HAP-1 (cell line): ENCODE measurements around the gene UGT1A1.

Experiments used
- DNase-seq, 2 experiments: peaks; one replicate each; pipeline ENCODE4 v3.0.0-alpha.2; 2016 to 2020; ENCODE audit warnings: low spot score in 2 of 2
- H3K27me3 ChIP-seq: fragments of 250-450 bp; sonication (Bioruptor Pico); 2 replicates; pipeline ENCODE4 v1.5.1; 2020; ENCODE audit warnings: low read depth, mild to moderate bottlenecking, moderate library complexity
- H3K36me3 ChIP-seq: fragments of 250-450 bp; sonication (Bioruptor Pico); replicated peaks from 2 replicates; pipeline ENCODE4 v1.5.1; 2020; ENCODE audit warnings: mild to moderate bottlenecking
- H3K4me1 ChIP-seq: fragments of 250-450 bp; sonication (Bioruptor Pico); 2 replicates; pipeline ENCODE4 v1.5.1; 2020; ENCODE audit warnings: mild to moderate bottlenecking
- H3K4me3 ChIP-seq: fragments of 250-450 bp; sonication (Bioruptor Pico); 2 replicates; pipeline ENCODE4 v1.5.1; 2020; ENCODE audit warnings: mild to moderate bottlenecking, moderate library complexity
- H3K9me3 ChIP-seq: fragments of 250-450 bp; sonication (Bioruptor Pico); 2 replicates; pipeline ENCODE4 v1.5.1; 2020; ENCODE audit warnings: mild to moderate bottlenecking, moderate library complexity
- in situ Hi-C: fragments of 300-500 bp; cut with MboI; formaldehyde crosslinking; loops from 3 replicates; pipeline ENCODE4 v1.14.3; 2020; ENCODE audit warnings: low sequenced_read_pairs, inconsistent platforms, mixed read lengths

The UGT1A1 gene

DNA sequence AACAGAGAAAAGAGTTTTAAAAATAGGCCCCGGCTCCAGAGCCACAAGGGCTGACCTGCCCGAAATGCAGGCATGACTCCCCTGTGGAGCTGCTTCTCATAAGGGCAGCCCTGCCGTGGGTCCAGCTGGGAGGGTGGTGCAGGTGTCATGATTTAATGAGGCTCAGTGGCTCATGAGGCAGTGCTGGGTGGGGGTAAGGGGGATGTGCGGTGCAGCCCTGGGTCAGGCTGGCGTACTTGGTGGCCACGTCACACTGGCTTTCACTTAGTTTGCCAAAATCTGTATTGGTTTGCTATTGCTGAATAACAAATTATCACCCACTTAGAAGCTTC lies 60.7 kb downstream of the UGT1A1 start:
- Histone ChIP-seq H3K9me3 (no peaks in the 10 kb centered on the region), H3K27me3 (no peaks in the 10 kb centered on the region), H3K4me3 (no peak overlapping the region), H3K36me3 (no peaks in the 10 kb centered on the region), H3K4me1 (peaks cover 2% of the 10 kb centered on the region; the same call in 1 of the 2 replicates)
- peak in 1 of 2 experiments; percentile 5 for DNase-seq
- in situ Hi-C loops: no loop called here

DNA sequence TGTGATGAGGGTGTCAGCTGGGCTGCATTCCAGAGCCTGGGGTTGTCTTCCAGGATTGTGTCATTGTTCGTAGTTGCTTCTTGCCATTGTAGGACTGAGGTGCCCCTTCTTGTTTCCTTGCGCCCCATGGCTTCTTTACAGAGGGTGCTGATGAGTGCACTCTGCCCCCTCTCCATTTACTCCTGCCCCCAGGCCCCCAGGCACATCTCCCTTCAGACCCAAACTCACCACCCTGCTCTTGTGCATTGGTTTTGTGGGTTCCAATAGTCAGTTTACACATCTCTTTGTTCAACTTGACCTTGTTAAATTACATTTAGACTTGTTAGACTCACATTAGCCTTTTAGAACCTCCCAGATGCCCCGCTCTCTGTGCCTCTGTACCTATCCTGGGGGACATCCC lies 61.1 kb downstream of the UGT1A1 start:
- Histone ChIP-seq H3K4me3 (no peak overlapping the region), H3K4me1 (peaks cover 2% of the 10 kb centered on the region; the same call in 1 of the 2 replicates), H3K9me3 (no peaks in the 10 kb centered on the region), H3K36me3 (no peaks in the 10 kb centered on the region), H3K27me3 (no peaks in the 10 kb centered on the region)
- peak in 1 of 2 experiments; percentile 3 for DNase-seq
- in situ Hi-C loops: no loop called here

DNA sequence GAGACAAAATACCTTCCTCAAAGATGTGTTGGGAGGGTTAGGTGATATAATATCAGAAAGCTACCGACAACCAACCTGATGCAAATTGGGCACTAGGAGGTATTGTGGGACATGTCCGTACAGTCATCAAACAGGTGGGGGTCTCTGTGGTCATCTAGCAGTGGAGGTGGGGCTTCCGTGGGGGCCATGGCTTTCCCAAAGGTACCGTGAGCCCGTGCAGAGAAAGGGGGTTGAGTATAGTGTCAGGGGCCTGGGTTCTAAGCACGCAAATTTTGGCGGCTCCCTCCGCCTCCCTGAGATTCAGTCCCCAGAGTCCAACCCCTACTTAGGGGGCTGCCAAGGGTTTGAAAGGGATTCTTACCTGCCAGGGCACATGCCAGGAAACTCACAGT lies 61.6 kb downstream of the UGT1A1 start:
- no peaks in the 10 kb centered on the region for H3K27me3 ChIP-seq
- H3K36me3 ChIP-seq: no peaks in the 10 kb centered on the region
- DNase-seq: peak in 1 of 2 experiments; percentile 3
- in situ Hi-C loops: no loop called here
- no peaks in the 10 kb centered on the region for H3K9me3 ChIP-seq
- H3K4me1 ChIP-seq: peaks cover 2% of the 10 kb centered on the region; the same call in 1 of the 2 replicates
- no peak overlapping the region for H3K4me3 ChIP-seq

DNA sequence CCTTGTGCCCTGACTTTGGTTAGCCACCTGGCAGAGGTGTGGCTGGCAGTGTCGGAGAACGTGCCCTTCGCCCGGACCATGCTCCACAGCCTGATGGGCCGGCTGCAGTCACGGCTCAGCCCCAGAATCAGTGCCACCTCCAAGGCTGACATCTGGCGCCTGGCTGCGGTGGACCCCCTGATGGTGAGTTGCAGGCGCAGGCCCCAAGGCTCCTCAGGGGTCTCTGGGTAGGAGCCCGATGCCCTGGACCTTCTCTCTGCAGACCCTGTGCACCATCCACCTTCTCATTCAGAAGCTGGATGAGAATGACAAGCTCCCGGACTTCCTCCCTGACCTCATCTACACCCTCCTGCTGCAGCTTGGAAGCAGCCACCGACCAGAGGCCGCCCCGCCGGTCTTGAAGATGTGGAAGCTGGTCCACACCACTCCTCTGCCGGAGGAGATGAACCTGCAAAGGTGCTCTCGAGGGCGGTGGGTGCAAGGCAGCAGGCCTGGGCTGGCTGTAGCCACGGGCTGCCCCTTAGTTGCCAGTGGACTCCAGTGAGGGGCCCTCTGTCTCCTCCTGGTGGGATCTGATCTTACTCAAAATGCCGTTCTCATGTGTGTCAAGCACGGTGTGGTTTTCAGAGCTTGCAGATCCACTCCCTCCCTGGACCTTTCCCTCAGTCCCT lies 62.2 kb downstream of the UGT1A1 start:
- H3K36me3 ChIP-seq: no peaks in the 10 kb centered on the region
- H3K9me3 ChIP-seq: no peaks in the 10 kb centered on the region
- no peak overlapping the region for H3K4me3 ChIP-seq
- in situ Hi-C loops: no loop called here
- no peaks in the 10 kb centered on the region for H3K27me3 ChIP-seq
- peaks cover 2% of the 10 kb centered on the region; the same call in 1 of the 2 replicates for H3K4me1 ChIP-seq
- peak in 1 of 2 experiments; percentile 5 for DNase-seq
